AG04450 (cell line): ENCODE results near the gene COL2A1. TPM values are rescaled to one million over a fixed set of nuclear protein-coding genes. Genes with fewer than 3 reads are reported as not detected.

ENCODE experiments used
- CTCF ChIA-PET: fragments of 300-600, 350-600 bp; formaldehyde crosslinking; extraction: SDS; loops from one replicate; lab custom pipeline; 2022; ENCODE audit warnings: antibody characterized with exemption, inconsistent platforms; lab: Charles Lee
- POLR2A ChIA-PET: fragments of 350-600 bp; formaldehyde crosslinking; extraction: SDS; loops from one replicate; lab custom pipeline; 2021; ENCODE audit warnings: antibody characterized with exemption, inconsistent platforms; lab: Yijun Ruan, JAX
- DNase-seq: peaks from one replicate; pipeline ENCODE4 v3.0.0-alpha.2; 2011; ENCODE audit warnings: low read depth, low spot score
- H3K27ac ChIP-seq: one replicate; pipeline ENCODE4 v1.5.1; 2012; ENCODE audit warnings: low read depth, low read length, control low read depth
- H3K27me3 ChIP-seq: one replicate; pipeline ENCODE4 v1.6.0; 2012; ENCODE audit warnings: low read length; ENCODE audit not compliant: control insufficient read depth, insufficient read depth
- H3K4me3 ChIP-seq: 2 replicates; pipeline ENCODE4 v1.5.1; 2011; ENCODE audit warnings: mild to moderate bottlenecking, low read depth, low read length, control low read depth
- H3K9me3 ChIP-seq: 2 replicates; pipeline ENCODE4 v1.5.1; 2012; ENCODE audit warnings: low read length; ENCODE audit not compliant: control insufficient read depth, insufficient read depth
- CTCF ChIP-seq: IDR thresholded peaks from 2 replicates; pipeline ENCODE4 v1.5.1; 2011; ENCODE audit warnings: low read depth, low read length, control low read depth, inconsistent platforms
- polyA plus RNA-seq: library from polyadenylated mRNA; depleted of rRNA; stranded (reverse); fragments of >200 nt; gene quantifications from 2 replicates; pipeline ENCODE4 v1.2.3, GENCODE V29; 2011

Gene COL2A1
- polyA plus RNA-seq, 1 experiment = not detected

DNA sequence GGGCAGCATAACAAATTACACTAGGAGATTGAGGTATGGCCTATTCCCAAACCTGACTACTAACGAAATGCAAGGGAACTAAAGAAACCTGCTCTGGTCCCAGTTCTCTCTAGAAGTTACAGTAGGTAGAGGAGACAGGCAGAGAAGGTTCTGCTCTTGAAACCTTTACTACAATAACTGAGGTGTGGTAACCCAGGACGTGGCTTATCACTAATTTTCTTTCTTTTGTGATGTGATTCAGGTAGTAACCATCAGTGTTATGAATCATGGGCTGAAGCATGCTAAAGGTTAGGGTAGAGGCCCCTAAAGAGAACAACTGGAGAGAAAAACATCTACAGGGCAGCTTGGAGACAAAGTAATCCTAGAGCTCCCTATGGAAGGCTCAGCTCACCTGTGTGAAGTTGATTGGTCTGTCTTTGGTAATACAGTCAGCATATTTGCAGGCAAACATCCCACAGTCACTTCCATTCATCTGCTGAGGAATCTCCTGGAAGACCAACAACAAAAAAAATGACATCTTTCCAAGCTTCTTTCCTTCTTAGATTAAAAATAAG lies 41.8 kb upstream of the COL2A1 start:
- POLR2A ChIA-PET = no interaction called here
- CTCF ChIA-PET = interaction anchor here (1.8 kb wide), 1 partner anchor 82 kb away, joined by 4 read pairs; the partner anchor contains the start of gene TMEM106C
- Histone ChIP-seq H3K27me3 (no peaks in the 10 kb centered on the region), H3K9me3 (no peaks in the 10 kb centered on the region), H3K4me3 (no peak overlapping the region), H3K27ac (no peak overlapping the region)
- TF ChIP-seq CTCF = no peak
- no peak for DNase-seq

DNA sequence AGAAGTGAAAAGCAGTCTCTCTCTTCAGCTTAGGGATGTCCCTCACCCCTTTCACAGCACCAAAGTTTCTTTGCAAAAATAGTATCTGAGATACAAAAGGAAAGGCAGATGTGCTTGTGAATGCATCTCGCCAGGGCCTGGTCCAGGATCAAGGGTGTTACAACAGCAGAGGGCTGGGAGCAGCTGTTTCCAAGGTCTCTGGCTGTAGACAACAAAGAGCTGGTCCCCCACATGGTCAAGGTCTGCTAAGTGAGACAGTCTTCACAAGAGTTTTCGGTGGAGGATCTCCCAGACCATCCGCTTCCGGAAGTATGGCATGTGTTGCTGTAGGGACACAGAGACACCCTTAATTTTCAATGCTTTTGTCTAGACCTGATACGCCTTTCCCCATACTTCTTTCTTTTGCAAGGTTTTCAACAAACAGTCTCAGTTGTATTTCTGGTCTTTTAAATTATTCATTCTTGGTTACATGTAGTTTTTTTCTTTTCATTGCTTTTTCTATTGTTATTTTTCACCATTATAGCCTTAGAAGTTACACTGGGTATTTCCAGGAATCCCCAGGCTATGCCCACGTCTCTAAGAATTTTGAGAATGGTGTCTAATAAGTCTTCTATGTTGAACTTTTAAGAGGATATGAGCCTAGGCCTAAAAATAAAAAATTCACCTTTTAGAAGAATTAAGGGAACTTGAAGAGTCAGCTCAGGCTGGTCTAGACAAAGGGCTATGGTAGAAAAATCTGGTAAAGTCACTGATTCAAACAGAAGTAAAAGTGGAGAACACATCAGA lies 41.0 kb upstream of the COL2A1 start:
- H3K27me3 ChIP-seq = no peaks in the 10 kb centered on the region
- H3K27ac ChIP-seq = no peak overlapping the region
- no peak for TF ChIP-seq CTCF
- no peaks in the 10 kb centered on the region for H3K9me3 ChIP-seq
- H3K4me3 ChIP-seq = no peak overlapping the region
- CTCF ChIA-PET = interaction anchor here (1.8 kb wide), 1 partner anchor 82 kb away, joined by 4 read pairs; the partner anchor contains the start of gene TMEM106C
- no peak for DNase-seq
- POLR2A ChIA-PET = no interaction called here

DNA sequence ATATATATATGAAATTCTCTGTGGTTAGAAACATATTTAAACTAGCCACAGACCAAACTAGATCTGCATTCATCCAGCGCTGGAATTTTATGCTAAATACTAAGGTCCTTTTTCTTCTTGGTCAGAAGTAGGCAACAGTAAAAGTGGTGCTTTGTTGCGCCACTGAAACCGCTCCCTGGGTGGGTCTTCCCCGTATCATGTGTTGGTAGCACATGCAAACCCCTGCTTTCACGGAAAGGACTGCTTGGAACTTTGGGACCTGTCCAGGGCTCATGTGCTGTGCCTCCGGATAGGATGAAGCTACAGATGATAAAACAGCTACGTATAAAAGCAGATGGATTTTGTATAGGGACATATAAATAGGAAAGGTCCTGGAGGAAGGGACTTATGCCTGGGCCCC lies 40.1 kb upstream of the COL2A1 start:
- ChIA-PET POLR2A (no interaction called here), CTCF (interaction anchor here (0.6 kb wide), 1 partner anchor 622 kb away, joined by 3 read pairs; no protein-coding TSS in a partner anchor)
- no peaks in the 10 kb centered on the region for H3K27me3 ChIP-seq
- TF ChIP-seq CTCF = no peak
- no peak for DNase-seq
- no peak overlapping the region for H3K4me3 ChIP-seq
- H3K9me3 ChIP-seq = no peaks in the 10 kb centered on the region
- no peak overlapping the region for H3K27ac ChIP-seq

GRCh38 chr12:48043771-48044170 lies 39.5 kb upstream of the COL2A1 start:
- H3K4me3 ChIP-seq = no peak overlapping the region
- no peaks in the 10 kb centered on the region for H3K9me3 ChIP-seq
- H3K27me3 ChIP-seq = no peaks in the 10 kb centered on the region
- H3K27ac ChIP-seq = no peak overlapping the region
- POLR2A ChIA-PET = no interaction called here
- no peak for TF ChIP-seq CTCF
- DNase-seq = no peak
- CTCF ChIA-PET = interaction anchor here (0.6 kb wide), 1 partner anchor 623 kb away, joined by 3 read pairs; no protein-coding TSS in a partner anchor
